Measurements from ENCODE around the gene SIX4. TPM values are rescaled to one million over a fixed set of nuclear protein-coding genes. Genes with fewer than 3 reads are reported as not detected.

SIX4 gene
- total and polyA plus RNA-seq, 10 of the 15 experiments (the other 5 are each of a cell fraction or from before 2014, with no cell fraction given), result 0.04 to 0.26 (median 0.06) TPM; not detected in 5

DNA sequence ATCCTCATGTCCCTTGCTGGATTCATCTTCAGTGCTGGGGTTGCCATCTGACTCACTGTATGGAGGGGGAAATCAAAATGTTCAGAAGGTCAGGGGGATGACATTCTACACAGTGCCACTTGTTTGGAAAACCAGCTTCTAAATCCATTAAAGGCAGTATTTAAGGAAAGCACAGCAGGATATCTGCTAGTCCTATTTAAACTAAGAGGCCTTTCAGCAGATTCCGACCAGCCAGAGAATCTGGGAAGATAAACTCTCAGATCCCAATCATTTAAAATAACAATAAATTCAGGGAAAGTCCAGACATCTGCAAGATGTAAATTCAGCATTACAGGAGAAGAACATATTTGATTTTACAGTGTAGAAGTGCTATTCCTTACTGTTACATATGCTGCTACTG lies 3.8 kb downstream of the SIX4 start:
- in situ Hi-C loops (cut with MboI), result no loop called here

More for the DNA sequence above, 3.8 kb downstream of the SIX4 start:
- no TSS peak for BruUV-seq (replicated peaks)
- H4K20me1 ChIP-seq (ENCODE audit: control insufficient read depth, insufficient read depth), result no peaks in the 10 kb centered on the region
- FAIRE-seq, result no peak
- ChIA-PET POLR2A (interaction anchor here (0.7 kb wide), 1 partner anchor 59 kb away, joined by 6 read pairs; no protein-coding TSS in a partner anchor), RAD21 (ENCODE audit: unreplicated experiment) (no interaction called here), CTCF (interaction anchor here (0.6 to 0.7 kb wide), 3 partner anchors 44 to 260 kb away, joined by 3 read pairs; no protein-coding TSS in a partner anchor), SMC1A (ENCODE audit: uncharacterized antibody, unreplicated experiment) (interaction anchor here (1.6 kb wide), 1 partner anchor 40 kb away, joined by 3 read pairs; no protein-coding TSS in a partner anchor)
- no peaks in the 10 kb centered on the region for H3K9me3 ChIP-seq (replicated peaks; ENCODE audit: control insufficient read depth, insufficient read depth, low read length)
- no peaks in the 10 kb centered on the region for H3K4me1 ChIP-seq (ENCODE audit: control insufficient read depth, insufficient read depth, low read length)
- H3K9ac ChIP-seq (ENCODE audit: control insufficient read depth, insufficient read depth, low read length), result no peak overlapping the region
- ATAC-seq, result no peak
- no peak overlapping the region for H3K4me3 ChIP-seq
- intact Hi-C loops (cut with micrococcal nuclease; ENCODE audit: unreplicated experiment), result loop anchor here (10.0 kb wide), 1 partner anchor 534 kb away; no protein-coding TSS in a partner anchor
- peaks cover 16 to 32% of the 10 kb centered on the region in 2 experiments for H3K27me3 ChIP-seq (replicated peaks in 1 of 2; ENCODE audit: control insufficient read depth in 2 of 2, insufficient read depth in 2 of 2, low read length in 1 of 2)
- DNase-seq (ENCODE audit: low read depth, low spot score), result no peak
- H3K36me3 ChIP-seq (ENCODE audit: control insufficient read depth in 2 of 2, insufficient read depth in 2 of 2, low read length in 1 of 2), result no peaks in the 10 kb centered on the region
- H3K79me2 ChIP-seq (ENCODE audit: control insufficient read depth, insufficient read depth, low read length), result no peaks in the 10 kb centered on the region
- WGBS (ENCODE audit: insufficient coverage, insufficient replicate concordance, low lambda C conversion rate, missing lambda C conversion rate), result 40% methylated on average over 1 of the region's 1 CpG
- H3K27ac ChIP-seq (ENCODE audit: control insufficient read depth, insufficient read depth), result no peak overlapping the region
- no peak overlapping the region for H2AFZ ChIP-seq (ENCODE audit: control insufficient read depth, low read depth, low read length)
- no peak overlapping the region for H3K4me2 ChIP-seq (ENCODE audit: control insufficient read depth, insufficient read depth)
- TF ChIP-seq EZH2 (IDR thresholded peaks at IDR 0.05; ENCODE audit: borderline replicate concordance, control insufficient read depth, low read depth, low read length), result 0 out of 2 replicates have a peak, but pooled peaks have one; percentile 28
- TF ChIP-seq, protein P1, sequence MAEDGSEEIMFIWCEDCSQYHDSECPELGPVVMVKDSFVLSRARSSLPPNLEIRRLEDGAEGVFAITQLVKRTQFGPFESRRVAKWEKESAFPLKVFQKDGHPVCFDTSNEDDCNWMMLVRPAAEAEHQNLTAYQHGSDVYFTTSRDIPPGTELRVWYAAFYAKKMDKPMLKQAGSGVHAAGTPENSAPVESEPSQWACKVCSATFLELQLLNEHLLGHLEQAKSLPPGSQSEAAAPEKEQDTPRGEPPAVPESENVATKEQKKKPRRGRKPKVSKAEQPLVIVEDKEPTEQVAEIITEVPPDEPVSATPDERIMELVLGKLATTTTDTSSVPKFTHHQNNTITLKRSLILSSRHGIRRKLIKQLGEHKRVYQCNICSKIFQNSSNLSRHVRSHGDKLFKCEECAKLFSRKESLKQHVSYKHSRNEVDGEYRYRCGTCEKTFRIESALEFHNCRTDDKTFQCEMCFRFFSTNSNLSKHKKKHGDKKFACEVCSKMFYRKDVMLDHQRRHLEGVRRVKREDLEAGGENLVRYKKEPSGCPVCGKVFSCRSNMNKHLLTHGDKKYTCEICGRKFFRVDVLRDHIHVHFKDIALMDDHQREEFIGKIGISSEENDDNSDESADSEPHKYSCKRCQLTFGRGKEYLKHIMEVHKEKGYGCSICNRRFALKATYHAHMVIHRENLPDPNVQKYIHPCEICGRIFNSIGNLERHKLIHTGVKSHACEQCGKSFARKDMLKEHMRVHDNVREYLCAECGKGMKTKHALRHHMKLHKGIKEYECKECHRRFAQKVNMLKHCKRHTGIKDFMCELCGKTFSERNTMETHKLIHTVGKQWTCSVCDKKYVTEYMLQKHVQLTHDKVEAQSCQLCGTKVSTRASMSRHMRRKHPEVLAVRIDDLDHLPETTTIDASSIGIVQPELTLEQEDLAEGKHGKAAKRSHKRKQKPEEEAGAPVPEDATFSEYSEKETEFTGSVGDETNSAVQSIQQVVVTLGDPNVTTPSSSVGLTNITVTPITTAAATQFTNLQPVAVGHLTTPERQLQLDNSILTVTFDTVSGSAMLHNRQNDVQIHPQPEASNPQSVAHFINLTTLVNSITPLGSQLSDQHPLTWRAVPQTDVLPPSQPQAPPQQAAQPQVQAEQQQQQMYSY (CRISPR knock-in tag; IDR thresholded peaks at IDR 0.05), result no peak

All from GM12878 (cell line).